Activated T-cell treated with anti-CD3 and anti-CD28 coated beads, Interleukin-2, amount 50 U/mL, for 4 hours (primary cell): ENCODE data around the gene STON2. TPM values are rescaled to one million over a fixed set of nuclear protein-coding genes. Genes with fewer than 3 reads are reported as not detected.
A peak's percentile ranks its signal among the peaks of the same experiment; 100 is the strongest.

Experiments used
- ATAC-seq, 2 donors: fragments of 200-7000 bp; cut with Tn5 transposase; one replicate each; pipeline ENCODE4 v1.10.0; 2021
- DNase-seq: peaks from one replicate; pipeline ENCODE4 v3.0.0-alpha.2; 2020
- H3K27me3 Mint-ChIP-seq: one replicate; pipeline ENCODE4 v1.8.0; 2021; ENCODE audit warnings: low read depth, mixed read lengths
- H3K36me3 Mint-ChIP-seq: one replicate; pipeline ENCODE4 v1.8.0; 2022; ENCODE audit warnings: mixed read lengths; ENCODE audit not compliant: insufficient read depth
- H3K4me1 Mint-ChIP-seq: one replicate; pipeline ENCODE4 v1.8.0; 2021; ENCODE audit warnings: low read depth, mixed read lengths
- H3K4me3 Mint-ChIP-seq: one replicate; pipeline ENCODE4 v1.8.0; 2021; ENCODE audit warnings: mild to moderate bottlenecking, moderate library complexity, mixed read lengths
- H3K9me3 Mint-ChIP-seq: one replicate; pipeline ENCODE4 v1.8.0; 2021; ENCODE audit warnings: mixed read lengths
- total RNA-seq, 3 donors: library from RNA; stranded (reverse); gene quantifications; one replicate each; pipeline ENCODE4 v1.2.1, GENCODE V29; 2021

STON2 gene
- total RNA-seq, 3 donors from 2014 or later, result 0.11 to 0.68 (median 0.35) TPM

DNA sequence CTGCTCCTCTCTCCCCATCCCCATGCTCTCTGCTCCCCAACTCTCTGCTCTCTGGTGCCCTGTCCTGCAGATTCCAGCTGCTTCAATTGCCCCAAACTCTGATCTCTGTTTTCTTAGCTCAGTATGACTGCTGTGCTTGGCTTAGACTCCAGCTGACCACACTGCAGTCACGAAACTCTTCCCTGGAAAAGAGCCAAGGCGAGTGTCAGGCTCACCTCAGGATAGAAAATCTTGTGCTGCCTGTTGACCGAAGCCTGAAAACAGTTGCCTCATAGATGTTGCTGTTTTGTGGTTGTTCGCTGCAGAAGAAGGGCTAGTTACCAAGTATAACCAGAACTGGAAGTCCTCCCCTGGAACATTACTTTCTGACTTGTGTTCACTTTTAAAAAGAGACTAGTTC lies 6.7 kb upstream of the STON2 start:
- DNase-seq (no peak), ATAC-seq (no peak)
- H3K36me3 Mint-ChIP-seq, result no peaks in the 10 kb centered on the region
- H3K4me1 Mint-ChIP-seq, result no peaks in the 10 kb centered on the region
- peaks cover 21% of the 10 kb centered on the region for H3K27me3 Mint-ChIP-seq
- H3K4me3 Mint-ChIP-seq, result no peak overlapping the region
- peaks cover 5% of the 10 kb centered on the region for H3K9me3 Mint-ChIP-seq

DNA sequence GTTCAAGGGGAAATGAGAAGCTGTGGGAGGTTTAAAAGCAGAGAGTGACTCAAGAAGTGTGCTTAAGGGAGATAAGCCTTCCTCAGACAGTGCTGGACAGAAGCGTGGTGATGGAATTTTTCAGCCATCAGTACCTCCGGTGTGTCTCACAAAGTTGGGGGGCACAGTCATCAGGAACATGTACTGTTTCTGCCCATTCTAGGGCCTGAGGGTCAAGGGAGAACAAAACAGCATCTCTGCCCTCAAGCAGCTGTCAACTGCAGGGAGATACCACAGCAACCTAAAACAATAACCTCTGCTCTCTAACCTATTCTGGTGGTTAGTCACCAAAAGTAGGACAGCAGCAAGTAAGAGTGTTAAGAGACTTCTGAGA lies 2.0 kb upstream of the STON2 start:
- peaks cover 5% of the 10 kb centered on the region for H3K9me3 Mint-ChIP-seq
- DNase-seq, result no peak
- H3K27me3 Mint-ChIP-seq, result peaks cover 14% of the 10 kb centered on the region
- peak in 1 of 2 donors; percentile 7 for ATAC-seq
- no peak overlapping the region for H3K4me3 Mint-ChIP-seq
- no peaks in the 10 kb centered on the region for H3K36me3 Mint-ChIP-seq
- H3K4me1 Mint-ChIP-seq, result no peaks in the 10 kb centered on the region

GRCh38 chr14:81401420-81402122 lies 1.4 kb upstream of the STON2 start:
- no peak for DNase-seq
- Mint-ChIP-seq H3K36me3 (no peaks in the 10 kb centered on the region), H3K27me3 (peaks cover 10% of the 10 kb centered on the region), H3K4me1 (no peaks in the 10 kb centered on the region), H3K9me3 (peaks cover 5% of the 10 kb centered on the region), H3K4me3 (no peak overlapping the region)
- peak; percentile 49 to 51 for ATAC-seq

GRCh38 chr14:81400852-81401251 lies 728 bp upstream of the STON2 start:
- Mint-ChIP-seq H3K4me1 (no peaks in the 10 kb centered on the region), H3K9me3 (peaks cover 5% of the 10 kb centered on the region), H3K4me3 (no peak overlapping the region), H3K27me3 (peaks cover 6% of the 10 kb centered on the region), H3K36me3 (no peaks in the 10 kb centered on the region)
- ATAC-seq, result peak in 1 of 2 donors; percentile 18
- DNase-seq, result no peak

DNA sequence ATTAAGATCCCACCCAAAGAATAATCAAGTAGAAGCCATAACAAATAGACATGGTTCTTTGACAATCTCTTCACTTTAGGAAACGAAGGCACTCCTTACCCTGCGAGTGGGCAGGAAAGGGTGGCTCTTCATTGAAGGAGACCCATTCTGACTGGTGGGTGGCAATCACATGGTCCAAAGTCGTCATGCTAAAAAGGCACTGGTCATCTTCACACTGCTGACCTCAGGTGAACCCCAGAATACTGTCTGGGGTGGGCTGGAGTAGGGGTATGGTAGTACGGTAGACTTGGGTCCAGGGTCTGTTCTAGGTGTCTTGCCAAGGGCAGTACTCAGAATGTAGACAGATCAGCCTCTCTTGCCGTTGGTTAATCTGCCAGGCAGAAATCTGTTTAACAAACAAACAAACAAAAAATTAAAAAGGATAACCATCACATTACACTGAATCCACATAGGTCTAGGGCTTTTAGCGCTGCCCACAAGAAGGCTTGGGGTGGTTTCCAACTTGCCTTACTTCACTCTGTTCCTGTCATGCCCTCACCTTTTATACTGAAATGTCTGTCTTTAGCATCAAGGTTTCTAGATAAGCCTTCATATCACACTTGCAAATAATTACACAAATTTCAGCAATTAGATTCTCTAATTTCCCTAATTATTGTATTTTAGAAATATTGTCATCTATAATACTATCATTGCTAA lies 1.8 kb downstream of the STON2 start:
- DNase-seq, result no peak
- H3K27me3 Mint-ChIP-seq, result peaks cover 2% of the 10 kb centered on the region
- H3K36me3 Mint-ChIP-seq, result no peaks in the 10 kb centered on the region
- no peak for ATAC-seq
- H3K9me3 Mint-ChIP-seq, result no peaks in the 10 kb centered on the region
- H3K4me1 Mint-ChIP-seq, result no peaks in the 10 kb centered on the region
- H3K4me3 Mint-ChIP-seq, result no peak overlapping the region

GRCh38 chr14:81396113-81396512 lies 4.0 kb downstream of the STON2 start:
- Mint-ChIP-seq H3K4me1 (no peaks in the 10 kb centered on the region), H3K36me3 (no peaks in the 10 kb centered on the region), H3K4me3 (no peak overlapping the region), H3K27me3 (peaks cover 4% of the 10 kb centered on the region), H3K9me3 (no peaks in the 10 kb centered on the region)
- ATAC-seq (no peak), DNase-seq (no peak)

- Mint-ChIP-seq H3K4me1 (no peaks in the 10 kb centered on the region), H3K9me3 (no peaks in the 10 kb centered on the region), H3K4me3 (no peak overlapping the region), H3K27me3 (peaks cover 4% of the 10 kb centered on the region), H3K36me3 (no peaks in the 10 kb centered on the region)
- ATAC-seq (no peak), DNase-seq (no peak)
Measured at GRCh38 chr14:81394739-81395138, 5.4 kb downstream of the STON2 start.

GRCh38 chr14:81392976-81393643 lies 7.0 kb downstream of the STON2 start:
- Mint-ChIP-seq H3K27me3 (peaks cover 11% of the 10 kb centered on the region), H3K9me3 (no peaks in the 10 kb centered on the region), H3K36me3 (no peaks in the 10 kb centered on the region), H3K4me3 (no peak overlapping the region), H3K4me1 (no peaks in the 10 kb centered on the region)
- no peak for ATAC-seq
- DNase-seq, result no peak

DNA sequence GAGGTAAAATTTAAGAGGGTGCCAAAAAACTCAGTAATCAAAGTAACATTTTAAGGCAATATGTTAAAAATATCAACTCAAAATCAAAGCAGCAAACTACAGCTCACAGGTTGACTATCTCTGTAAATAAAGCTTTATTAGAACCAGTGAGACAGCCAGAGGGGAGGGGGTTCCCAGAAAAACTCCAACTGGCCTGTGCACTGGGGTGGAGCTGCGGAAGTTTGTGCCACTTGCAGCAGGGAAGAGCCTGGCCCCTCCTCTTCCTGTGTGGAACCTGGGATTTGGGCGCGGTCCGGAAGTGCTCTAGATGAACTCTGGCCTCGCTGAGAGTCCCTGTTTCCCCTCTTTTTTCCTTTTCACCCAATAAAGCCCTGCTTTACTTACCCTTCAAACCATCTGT lies 8.1 kb downstream of the STON2 start:
- Mint-ChIP-seq H3K9me3 (no peaks in the 10 kb centered on the region), H3K4me3 (no peak overlapping the region), H3K4me1 (no peaks in the 10 kb centered on the region), H3K36me3 (no peaks in the 10 kb centered on the region), H3K27me3 (peaks cover 11% of the 10 kb centered on the region)
- DNase-seq (no peak), ATAC-seq (no peak)

GRCh38 chr14:81390696-81391095 lies 9.4 kb downstream of the STON2 start:
- no peak for DNase-seq
- H3K4me1 Mint-ChIP-seq, result no peaks in the 10 kb centered on the region
- no peaks in the 10 kb centered on the region for H3K9me3 Mint-ChIP-seq
- no peak for ATAC-seq
- peaks cover 13% of the 10 kb centered on the region for H3K27me3 Mint-ChIP-seq
- no peaks in the 10 kb centered on the region for H3K36me3 Mint-ChIP-seq
- H3K4me3 Mint-ChIP-seq, result no peak overlapping the region

DNA sequence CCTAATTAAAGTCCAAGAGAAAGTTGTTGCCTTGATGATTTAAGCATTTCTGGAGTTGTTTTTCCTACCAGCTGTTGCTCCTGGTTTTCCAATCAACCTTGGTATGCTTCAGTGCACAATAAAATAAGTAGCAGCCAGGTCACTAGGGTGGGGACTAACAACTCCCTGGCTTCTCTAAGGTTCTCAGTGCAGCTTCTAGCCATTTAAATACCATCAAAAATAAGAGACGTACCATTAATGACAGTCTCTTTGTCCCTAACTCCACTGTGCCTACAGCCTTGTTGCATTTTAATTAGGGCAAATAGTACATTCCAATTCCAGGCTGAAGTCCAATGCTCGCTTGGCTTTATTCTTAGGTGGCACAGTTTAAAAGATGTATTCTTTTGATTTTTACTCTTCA lies 11.8 kb downstream of the STON2 start:
- ATAC-seq, result no peak
- Mint-ChIP-seq H3K36me3 (no peaks in the 10 kb centered on the region), H3K4me1 (no peaks in the 10 kb centered on the region), H3K9me3 (no peaks in the 10 kb centered on the region), H3K4me3 (no peak overlapping the region), H3K27me3 (peaks cover 12% of the 10 kb centered on the region)
- DNase-seq, result no peak

- H3K9me3 Mint-ChIP-seq, result no peaks in the 10 kb centered on the region
Measured at GRCh38 chr14:81386290-81386745, 13.8 kb downstream of the STON2 start.

GRCh38 chr14:81385886-81386285 lies 14.2 kb downstream of the STON2 start:
- no peaks in the 10 kb centered on the region for H3K9me3 Mint-ChIP-seq
- ATAC-seq, result no peak
- no peak overlapping the region for H3K4me3 Mint-ChIP-seq
- DNase-seq, result no peak
- no peaks in the 10 kb centered on the region for H3K4me1 Mint-ChIP-seq
- H3K27me3 Mint-ChIP-seq, result peaks cover 9% of the 10 kb centered on the region
- H3K36me3 Mint-ChIP-seq, result no peaks in the 10 kb centered on the region

More at GRCh38 chr14:81386290-81386745, 13.8 kb downstream of the STON2 start:
- DNase-seq (no peak), ATAC-seq (no peak)
- peaks cover 9% of the 10 kb centered on the region for H3K27me3 Mint-ChIP-seq
- H3K4me3 Mint-ChIP-seq, result no peak overlapping the region
- no peaks in the 10 kb centered on the region for H3K4me1 Mint-ChIP-seq
- H3K36me3 Mint-ChIP-seq, result no peaks in the 10 kb centered on the region

DNA sequence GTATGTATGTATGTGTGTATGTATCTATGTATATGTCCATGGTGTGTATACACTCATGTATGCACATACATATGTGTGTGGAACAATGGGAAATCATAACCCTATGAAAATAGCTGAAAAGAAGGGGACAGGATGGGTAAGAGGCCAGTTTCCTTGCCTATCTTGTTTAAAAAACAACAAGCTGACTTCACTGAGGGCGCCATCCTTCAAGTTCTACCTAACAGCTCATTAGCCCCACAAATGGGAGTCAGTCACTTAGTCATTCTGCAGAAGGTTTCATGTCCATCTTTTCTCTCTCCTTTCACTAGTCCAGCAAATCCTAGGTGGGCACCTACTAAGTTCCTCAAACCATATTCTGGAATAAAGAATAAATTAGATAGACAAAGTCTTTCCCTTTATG lies 14.7 kb downstream of the STON2 start:
- Mint-ChIP-seq H3K27me3 (peaks cover 9% of the 10 kb centered on the region), H3K36me3 (no peaks in the 10 kb centered on the region), H3K9me3 (no peaks in the 10 kb centered on the region), H3K4me1 (no peaks in the 10 kb centered on the region), H3K4me3 (no peak overlapping the region)
- ATAC-seq (no peak), DNase-seq (no peak)

DNA sequence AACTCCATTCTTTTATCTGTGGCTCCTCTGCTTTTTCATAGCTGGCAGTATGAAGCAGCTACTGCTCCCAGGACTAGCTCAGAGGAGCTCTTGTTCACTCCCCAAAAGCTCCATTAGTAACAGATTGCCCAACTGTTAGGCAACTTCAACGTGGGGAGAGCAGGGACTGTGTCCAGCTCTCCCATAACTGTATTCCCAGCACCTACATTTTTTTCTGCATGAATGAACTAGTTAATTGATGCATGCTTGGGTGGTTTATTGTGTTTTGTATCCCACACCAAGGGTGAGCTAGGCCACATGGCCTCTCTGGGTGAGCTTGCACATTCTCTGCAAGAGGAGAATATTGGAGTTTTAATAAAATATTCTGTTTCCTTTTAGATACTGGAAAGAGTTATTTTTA lies 15.2 kb downstream of the STON2 start:
- Mint-ChIP-seq H3K4me1 (no peaks in the 10 kb centered on the region), H3K27me3 (peaks cover 9% of the 10 kb centered on the region), H3K9me3 (no peaks in the 10 kb centered on the region), H3K36me3 (no peaks in the 10 kb centered on the region), H3K4me3 (no peak overlapping the region)
- ATAC-seq (no peak), DNase-seq (no peak)
